ENCODE measurements around the gene CDH4. TPM values are rescaled to one million over a fixed set of nuclear protein-coding genes. Genes with fewer than 3 reads are reported as not detected.

The CDH4 gene
- total RNA-seq, 2 donors from 2014 or later, result not detected

- no peaks in the 10 kb centered on the region for H3K36me3 ChIP-seq
- H3K9me3 ChIP-seq, result no peaks in the 10 kb centered on the region
- DNase-seq (ENCODE audit: low spot score) (no peak), ATAC-seq (ENCODE audit: insufficient number of reproducible peaks, low FRiP score, low read depth) (no peak)
- H3K4me3 ChIP-seq, result no peak overlapping the region
- H3K27me3 ChIP-seq (replicated peaks; ENCODE audit: insufficient read depth), result no peaks in the 10 kb centered on the region
- H3K27ac ChIP-seq, result no peak overlapping the region
- TF ChIP-seq CTCF (IDR thresholded peaks at IDR 0.05), result no peak
- no peaks in the 10 kb centered on the region for H3K4me1 ChIP-seq (ENCODE audit: control insufficient read depth in 1 of 2, low read depth in 2 of 2)
Measured at GRCh38 chr20:61487997-61488371, 235.9 kb downstream of the CDH4 start.

GRCh38 chr20:61490721-61491120, 238.7 kb downstream of the CDH4 start:
- no peak overlapping the region for H3K4me3 ChIP-seq
- no peaks in the 10 kb centered on the region for H3K9me3 ChIP-seq
- H3K36me3 ChIP-seq, result no peaks in the 10 kb centered on the region
- H3K4me1 ChIP-seq (ENCODE audit: control insufficient read depth in 1 of 2, low read depth in 2 of 2), result no peaks in the 10 kb centered on the region
- DNase-seq (ENCODE audit: low spot score) (no peak), ATAC-seq (ENCODE audit: insufficient number of reproducible peaks, low FRiP score, low read depth) (no peak)
- no peak overlapping the region for H3K27ac ChIP-seq
- H3K27me3 ChIP-seq (replicated peaks; ENCODE audit: insufficient read depth), result no peaks in the 10 kb centered on the region
- TF ChIP-seq CTCF (IDR thresholded peaks at IDR 0.05), result no peak

- Histone ChIP-seq H3K4me3 (no peak overlapping the region), H3K27ac (no peak overlapping the region), H3K9me3 (no peaks in the 10 kb centered on the region), H3K4me1 (ENCODE audit: control insufficient read depth in 1 of 2, low read depth in 2 of 2) (no peaks in the 10 kb centered on the region), H3K36me3 (no peaks in the 10 kb centered on the region), H3K27me3 (replicated peaks; ENCODE audit: insufficient read depth) (no peaks in the 10 kb centered on the region)
- ATAC-seq (ENCODE audit: insufficient number of reproducible peaks, low FRiP score, low read depth) (no peak), DNase-seq (ENCODE audit: low spot score) (no peak)
- no peak for TF ChIP-seq CTCF (IDR thresholded peaks at IDR 0.05)
Measured at GRCh38 chr20:61492065-61492464, 240.0 kb downstream of the CDH4 start.

GRCh38 chr20:61493798-61494305, 241.8 kb downstream of the CDH4 start:
- DNase-seq (ENCODE audit: low spot score), result no peak
- no peak overlapping the region for H3K27ac ChIP-seq

More at GRCh38 chr20:61493798-61494305, 241.8 kb downstream of the CDH4 start:
- Histone ChIP-seq H3K4me3 (no peak overlapping the region), H3K27me3 (replicated peaks; ENCODE audit: insufficient read depth) (no peaks in the 10 kb centered on the region), H3K4me1 (ENCODE audit: control insufficient read depth in 1 of 2, low read depth in 2 of 2) (no peaks in the 10 kb centered on the region), H3K9me3 (no peaks in the 10 kb centered on the region), H3K36me3 (no peaks in the 10 kb centered on the region)
- ATAC-seq (ENCODE audit: insufficient number of reproducible peaks, low FRiP score, low read depth), result no peak
- no peak for TF ChIP-seq CTCF (IDR thresholded peaks at IDR 0.05)
